Liver (tissue), 9 donors: ENCODE measurements around the gene EXOC4. TPM values are rescaled to one million over a fixed set of nuclear protein-coding genes. Genes with fewer than 3 reads are reported as not detected.

Source experiments
- DNase-seq: peaks from one replicate; pipeline ENCODE4 v3.0.0-alpha.2; 2017; ENCODE audit warnings: low spot score
- H3K27ac ChIP-seq, 2 donors: one replicate each; pipeline ENCODE4 v1.7.0; 2013; ENCODE audit warnings: inconsistent platforms in 2 of 2, low read length in 2 of 2, control low read depth in 1 of 2, low read depth in 1 of 2, mild to moderate bottlenecking in 1 of 2
- H3K27me3 ChIP-seq, 4 donors: one replicate each; pipeline versions ENCODE4 v1.6.1 to v1.7.0; 2013; ENCODE audit warnings: low read length in 3 of 4, inconsistent platforms in 1 of 4, mild to moderate bottlenecking in 1 of 4, moderate library complexity in 1 of 4; ENCODE audit not compliant: control insufficient read depth in 4 of 4, insufficient read depth in 4 of 4
- H3K36me3 ChIP-seq, 4 donors: one replicate each; pipeline versions ENCODE4 v1.6.1 to v1.7.0; 2013; ENCODE audit warnings: low read length in 3 of 4, mild to moderate bottlenecking in 3 of 4, low read depth in 1 of 4, moderate library complexity in 1 of 4; ENCODE audit not compliant: control insufficient read depth in 4 of 4, insufficient read depth in 3 of 4
- H3K4me1 ChIP-seq, 4 donors: one replicate each; pipeline versions ENCODE4 v1.6.1 to v1.7.0; 2013; ENCODE audit warnings: low read length in 3 of 4, mild to moderate bottlenecking in 3 of 4, moderate library complexity in 1 of 4; ENCODE audit not compliant: control insufficient read depth in 4 of 4, insufficient read depth in 4 of 4
- H3K4me3 ChIP-seq, 3 donors: one replicate each; pipeline versions ENCODE4 v1.6.1 to v1.7.0; 2013; ENCODE audit warnings: low read length in 3 of 3, control low read depth in 1 of 3, low read depth in 1 of 3, mild to moderate bottlenecking in 1 of 3
- H3K9ac ChIP-seq, 2 donors: one replicate each; pipeline ENCODE4 v1.7.0; 2013; ENCODE audit warnings: low read length in 2 of 2, mild to moderate bottlenecking in 2 of 2, moderate library complexity in 2 of 2, control low read depth in 1 of 2, low read depth in 1 of 2
- H3K9me3 ChIP-seq, 4 donors: one replicate each; pipeline versions ENCODE4 v1.6.1 to v1.7.0; 2013; ENCODE audit warnings: low read length in 3 of 4; ENCODE audit not compliant: control insufficient read depth in 4 of 4
- EGR1 ChIP-seq, 2 donors: IDR thresholded peaks; 2 replicates each; pipeline ENCODE4 v1.6.1; 2016 to 2018; ENCODE audit warnings: antibody characterized with exemption in 2 of 2, low read depth in 2 of 2
- FOXA1 ChIP-seq: IDR thresholded peaks from 2 replicates; pipeline ENCODE4 v1.6.1; 2016; ENCODE audit warnings: antibody characterized with exemption
- FOXA2 ChIP-seq: IDR thresholded peaks from 2 replicates; pipeline ENCODE4 v1.6.1; 2016; ENCODE audit warnings: antibody characterized with exemption
- GABPA ChIP-seq, 2 donors: IDR thresholded peaks in 1 of 2; conservative IDR thresholded peaks in 1 of 2; 2 replicates each; pipeline ENCODE4 v1.6.1; 2016; ENCODE audit warnings: antibody characterized with exemption in 2 of 2, mild to moderate bottlenecking in 1 of 2, moderate library complexity in 1 of 2
- HNF4A ChIP-seq, 2 donors: conservative IDR thresholded peaks; 2 replicates each; pipeline ENCODE4 v1.6.1; 2016; ENCODE audit warnings: antibody characterized with exemption in 2 of 2, mild to moderate bottlenecking in 2 of 2
- HNF4G ChIP-seq: IDR thresholded peaks from 2 replicates; pipeline ENCODE4 v1.6.1; 2016; ENCODE audit warnings: antibody characterized with exemption
- JUND ChIP-seq, 2 donors: IDR thresholded peaks; 2 replicates each; pipeline ENCODE4 v1.6.1; 2016; ENCODE audit warnings: antibody characterized with exemption in 2 of 2
- MAX ChIP-seq: IDR thresholded peaks from 2 replicates; pipeline ENCODE4 v1.6.1; 2016; ENCODE audit warnings: antibody characterized with exemption
- RXRA ChIP-seq, 2 donors: IDR thresholded peaks; 2 replicates each; pipeline ENCODE4 v1.6.1; 2017 to 2018; ENCODE audit warnings: antibody characterized with exemption in 2 of 2, mild to moderate bottlenecking in 1 of 2
- SP1 ChIP-seq: IDR thresholded peaks from 2 replicates; pipeline ENCODE4 v1.6.1; 2018; ENCODE audit warnings: antibody characterized with exemption, mild to moderate bottlenecking
- TAF1 ChIP-seq: conservative IDR thresholded peaks from 2 replicates; pipeline ENCODE4 v1.6.1; 2016; ENCODE audit warnings: antibody characterized with exemption, mild to moderate bottlenecking
- YY1 ChIP-seq: IDR thresholded peaks from 2 replicates; pipeline ENCODE4 v1.6.1; 2016; ENCODE audit warnings: antibody characterized with exemption, mild to moderate bottlenecking
- ZBTB33 ChIP-seq: IDR thresholded peaks from 2 replicates; pipeline ENCODE4 v1.6.1; 2016; ENCODE audit warnings: antibody characterized with exemption
- WGBS: extraction: QIAGEN DNeasy Blood & Tissue Kit; methylation state at CpG from one replicate; pipeline ENCODE4 v1.1.7; 2013; 5-methylcytosine and 5-hydroxymethylcytosine counted together
- polyA plus RNA-seq, 2 donors: library from polyadenylated mRNA; stranded (reverse) in 1 of 2; unstranded in 1 of 2; fragments of 200-250 nt in 1 of 2; fragments of >200 nt in 1 of 2; fragmentation: Nextera tagmentation in 1 of 2; extraction: Ambion mirVana in 1 of 2; gene quantifications; one replicate each; pipeline versions ENCODE4 v1.2.1 to v1.2.3, GENCODE V29; 2013 to 2015
- total RNA-seq, 2 donors: library from RNA; depleted of rRNA; stranded (reverse); fragments of >200 nt; gene quantifications; one replicate each; pipeline ENCODE4 v1.2.3, GENCODE V29; 2014
- TF ChIP-seq, protein P1 (sequence below): IDR thresholded peaks from 2 replicates; pipeline ENCODE4 v1.6.1; 2016; ENCODE audit warnings: antibody characterized with exemption
- TF ChIP-seq, protein P2 (sequence below): IDR thresholded peaks from 2 replicates; pipeline ENCODE4 v1.6.1; 2016; ENCODE audit warnings: antibody characterized with exemption, mild to moderate bottlenecking
- donor health status: healthy.
- donor health status: healthy.
- donor health status: healthy.
- donor health status: healthy.
- donor health status: healthy.

The EXOC4 gene
- total and polyA plus RNA-seq, 4 donors, result 9.5 to 55.9 (median 23.6) TPM

DNA sequence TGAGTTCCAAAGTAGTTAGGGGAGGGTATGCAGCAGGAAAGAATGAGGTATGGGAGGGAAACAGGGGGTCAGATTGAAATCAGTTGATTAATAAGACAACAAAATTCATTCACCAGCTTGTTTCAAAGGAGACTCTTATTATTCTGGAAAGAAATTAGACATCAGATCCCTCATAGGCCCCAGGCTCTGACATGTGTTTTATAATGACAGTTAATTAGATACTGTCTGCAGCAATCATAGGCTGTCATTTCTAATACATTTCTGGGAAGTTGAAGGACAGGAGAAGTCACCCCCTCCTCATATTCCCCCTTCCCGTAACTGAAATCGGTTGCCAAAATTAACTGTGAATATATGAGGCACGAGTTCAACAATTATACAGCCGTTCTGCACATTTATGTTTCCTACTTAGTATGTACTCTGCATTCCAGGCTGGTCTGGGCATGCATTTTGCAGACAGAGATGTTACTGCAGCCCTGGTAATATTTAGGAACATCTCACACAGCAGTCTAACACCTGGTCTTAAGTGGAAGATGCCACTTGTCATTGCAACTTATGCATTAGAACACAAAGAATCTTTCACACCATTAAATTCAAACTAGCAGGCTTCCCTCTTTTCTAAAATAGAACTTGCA lies 519.0 kb downstream of the EXOC4 start:
- 96% methylated on average over 4 of the region's 4 CpGs for WGBS
- no peak for DNase-seq
- Histone ChIP-seq H3K4me3 (no peak overlapping the region), H3K27ac (no peak overlapping the region), H3K4me1 (no peaks in the 10 kb centered on the region), H3K9me3 (no peaks in the 10 kb centered on the region), H3K36me3 (no peaks in the 10 kb centered on the region), H3K9ac (no peak overlapping the region), H3K27me3 (no peaks in the 10 kb centered on the region)
- no peak for TF ChIP-seq JUND (IDR thresholded peaks at IDR 0.05)
- no peak for TF ChIP-seq TAF1
- no peak for TF ChIP-seq EGR1 (IDR thresholded peaks at IDR 0.05; ENCODE audit: low read depth in 2 of 2)
- TF ChIP-seq, protein P1, sequence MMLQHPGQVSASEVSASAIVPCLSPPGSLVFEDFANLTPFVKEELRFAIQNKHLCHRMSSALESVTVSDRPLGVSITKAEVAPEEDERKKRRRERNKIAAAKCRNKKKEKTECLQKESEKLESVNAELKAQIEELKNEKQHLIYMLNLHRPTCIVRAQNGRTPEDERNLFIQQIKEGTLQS, result no peak
- TF ChIP-seq MAX, result no peak
- TF ChIP-seq GABPA (IDR thresholded peaks at IDR 0.05 in 1 of 2, conservative IDR thresholded peaks at IDR 0.05 in 1 of 2), result no peak
- no peak for TF ChIP-seq ZBTB33
- no peak for TF ChIP-seq RXRA (IDR thresholded peaks at IDR 0.05)
- TF ChIP-seq FOXA1, result no peak

GRCh38 chr7:133773601-133774000 lies 520.7 kb downstream of the EXOC4 start:
- no peak for DNase-seq
- WGBS, result 92% methylated on average over 3 of the region's 3 CpGs

More at GRCh38 chr7:133773601-133774000, 520.7 kb downstream of the EXOC4 start:
- H3K9me3 ChIP-seq, result no peaks in the 10 kb centered on the region
- no peak overlapping the region for H3K9ac ChIP-seq
- H3K36me3 ChIP-seq, result no peaks in the 10 kb centered on the region
- H3K4me3 ChIP-seq, result no peak overlapping the region
- TF ChIP-seq TAF1 (no peak), FOXA2 (no peak), GABPA (IDR thresholded peaks at IDR 0.05 in 1 of 2, conservative IDR thresholded peaks at IDR 0.05 in 1 of 2) (no peak), FOXA1 (no peak), SP1 (no peak), HNF4A (conservative IDR thresholded peaks at IDR 0.05) (no peak), YY1 (no peak), HNF4G (no peak), EGR1 (IDR thresholded peaks at IDR 0.05; ENCODE audit: low read depth in 2 of 2) (no peak)
- TF ChIP-seq, protein P2, sequence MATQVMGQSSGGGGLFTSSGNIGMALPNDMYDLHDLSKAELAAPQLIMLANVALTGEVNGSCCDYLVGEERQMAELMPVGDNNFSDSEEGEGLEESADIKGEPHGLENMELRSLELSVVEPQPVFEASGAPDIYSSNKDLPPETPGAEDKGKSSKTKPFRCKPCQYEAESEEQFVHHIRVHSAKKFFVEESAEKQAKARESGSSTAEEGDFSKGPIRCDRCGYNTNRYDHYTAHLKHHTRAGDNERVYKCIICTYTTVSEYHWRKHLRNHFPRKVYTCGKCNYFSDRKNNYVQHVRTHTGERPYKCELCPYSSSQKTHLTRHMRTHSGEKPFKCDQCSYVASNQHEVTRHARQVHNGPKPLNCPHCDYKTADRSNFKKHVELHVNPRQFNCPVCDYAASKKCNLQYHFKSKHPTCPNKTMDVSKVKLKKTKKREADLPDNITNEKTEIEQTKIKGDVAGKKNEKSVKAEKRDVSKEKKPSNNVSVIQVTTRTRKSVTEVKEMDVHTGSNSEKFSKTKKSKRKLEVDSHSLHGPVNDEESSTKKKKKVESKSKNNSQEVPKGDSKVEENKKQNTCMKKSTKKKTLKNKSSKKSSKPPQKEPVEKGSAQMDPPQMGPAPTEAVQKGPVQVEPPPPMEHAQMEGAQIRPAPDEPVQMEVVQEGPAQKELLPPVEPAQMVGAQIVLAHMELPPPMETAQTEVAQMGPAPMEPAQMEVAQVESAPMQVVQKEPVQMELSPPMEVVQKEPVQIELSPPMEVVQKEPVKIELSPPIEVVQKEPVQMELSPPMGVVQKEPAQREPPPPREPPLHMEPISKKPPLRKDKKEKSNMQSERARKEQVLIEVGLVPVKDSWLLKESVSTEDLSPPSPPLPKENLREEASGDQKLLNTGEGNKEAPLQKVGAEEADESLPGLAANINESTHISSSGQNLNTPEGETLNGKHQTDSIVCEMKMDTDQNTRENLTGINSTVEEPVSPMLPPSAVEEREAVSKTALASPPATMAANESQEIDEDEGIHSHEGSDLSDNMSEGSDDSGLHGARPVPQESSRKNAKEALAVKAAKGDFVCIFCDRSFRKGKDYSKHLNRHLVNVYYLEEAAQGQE, result no peak
- TF ChIP-seq, protein P1, result no peak
- no peak overlapping the region for H3K27ac ChIP-seq
- H3K27me3 ChIP-seq, result no peaks in the 10 kb centered on the region
- no peaks in the 10 kb centered on the region for H3K4me1 ChIP-seq
